ENCODE data around the gene ALDOC.
"Not testable (repeated sequence)": the region's sequence is repeated elsewhere in the genome, so short reads cannot be mapped to it uniquely, and the experiment has no call there.

Gene ALDOC

DNA sequence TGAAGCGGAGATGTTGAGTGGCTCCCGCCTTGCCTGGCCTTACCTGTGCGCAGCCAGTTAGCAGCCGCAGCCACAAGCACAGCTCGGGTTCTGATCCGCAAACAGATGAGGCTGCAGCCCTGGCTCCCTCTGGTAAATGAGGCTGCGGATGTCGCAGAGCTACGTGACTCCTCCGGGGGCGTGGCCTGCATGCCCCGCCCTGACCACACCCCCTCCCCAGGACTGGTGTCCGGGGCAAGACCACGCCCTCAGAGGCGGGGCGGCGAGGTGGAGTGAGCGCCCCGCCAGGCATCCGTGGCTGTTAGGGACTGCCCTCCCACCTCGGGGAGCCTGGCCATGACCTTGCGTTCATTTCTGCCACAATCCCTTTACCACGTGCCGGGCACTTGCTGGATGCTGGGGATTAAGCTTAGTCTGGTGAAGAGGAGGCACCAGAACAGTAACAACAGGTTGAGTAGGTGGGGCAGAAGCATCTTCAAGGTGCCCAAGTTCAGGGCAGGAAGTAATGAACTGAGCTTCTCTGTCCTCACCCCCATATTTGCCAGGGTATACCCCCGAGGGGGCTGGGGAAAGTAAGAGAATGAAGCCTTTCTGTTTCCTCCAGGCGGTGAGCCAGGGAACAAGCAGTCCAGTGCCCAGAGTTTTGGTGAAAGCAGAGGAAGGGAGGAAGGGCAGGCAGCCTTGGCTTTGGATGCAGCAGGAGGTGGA, at the start of gene ALDOC:
TSS of gene ALDOC (minus strand) at position 138 of the 708 bp plus-strand sequence. CDS start 1,363 bp downstream, outside the sequence.
- DNase-seq (ENCODE audit: low read depth), result peak; percentile 85

DNA sequence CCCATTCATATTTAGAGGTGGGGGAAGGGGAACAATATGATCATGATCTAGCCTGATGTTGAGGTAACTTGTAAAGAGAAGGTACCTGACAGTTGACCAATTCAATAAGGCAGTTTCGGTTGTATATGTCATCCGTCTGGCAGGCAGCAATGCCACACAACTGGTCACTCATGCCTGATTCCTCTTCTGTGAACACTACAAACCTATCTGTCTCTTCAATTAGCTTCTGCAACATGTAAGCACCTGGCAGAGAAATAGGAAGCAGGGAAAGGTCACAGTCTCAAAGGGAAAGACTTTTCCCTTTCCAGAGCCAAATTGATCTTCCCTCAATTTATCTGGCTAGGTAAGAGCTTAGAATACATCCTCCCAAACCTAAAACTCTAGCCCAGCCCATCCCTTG, 47.5 kb upstream of the ALDOC start:
- no peak for DNase-seq (ENCODE audit: low read depth)

DNA sequence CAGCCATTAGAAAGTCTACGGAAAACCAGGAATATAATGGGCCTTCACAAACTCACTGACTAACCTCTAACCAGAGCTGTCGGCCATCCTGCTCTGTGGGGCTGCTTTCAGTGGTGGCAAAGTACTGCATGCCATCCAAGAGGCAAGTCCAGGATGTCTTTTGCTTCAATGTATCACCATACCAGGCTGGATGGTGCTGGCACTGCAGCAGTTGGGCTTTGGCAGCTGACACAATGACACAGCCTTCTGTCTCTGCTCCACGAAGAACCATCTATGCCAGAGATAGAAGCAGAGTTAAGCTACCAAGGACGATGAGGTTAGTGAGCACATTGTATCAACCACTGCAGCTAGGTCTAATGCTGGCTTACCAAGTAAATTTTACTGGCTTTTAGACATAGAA, 47.0 kb upstream of the ALDOC start:
- DNase-seq (ENCODE audit: low read depth), result no peak

DNA sequence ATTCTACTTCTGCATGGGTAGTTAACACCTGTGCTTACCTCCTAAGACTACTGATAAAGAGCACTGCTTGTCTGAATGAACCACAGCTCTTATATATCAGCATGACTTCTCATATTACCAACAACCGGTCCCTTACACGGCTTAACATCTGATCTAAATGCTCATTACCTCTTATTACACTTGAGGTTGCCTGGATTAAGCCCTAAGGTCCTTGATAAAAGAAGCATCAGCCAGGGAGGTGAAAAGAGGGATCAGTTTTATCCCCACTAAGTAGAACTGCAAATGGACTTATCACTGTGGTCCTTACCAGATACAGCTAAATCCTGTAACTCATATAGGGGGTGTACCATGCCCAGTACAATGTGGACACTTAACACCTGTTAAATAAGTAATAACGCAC, 45.5 kb upstream of the ALDOC start:
- no peak for DNase-seq (ENCODE audit: low read depth)

DNA sequence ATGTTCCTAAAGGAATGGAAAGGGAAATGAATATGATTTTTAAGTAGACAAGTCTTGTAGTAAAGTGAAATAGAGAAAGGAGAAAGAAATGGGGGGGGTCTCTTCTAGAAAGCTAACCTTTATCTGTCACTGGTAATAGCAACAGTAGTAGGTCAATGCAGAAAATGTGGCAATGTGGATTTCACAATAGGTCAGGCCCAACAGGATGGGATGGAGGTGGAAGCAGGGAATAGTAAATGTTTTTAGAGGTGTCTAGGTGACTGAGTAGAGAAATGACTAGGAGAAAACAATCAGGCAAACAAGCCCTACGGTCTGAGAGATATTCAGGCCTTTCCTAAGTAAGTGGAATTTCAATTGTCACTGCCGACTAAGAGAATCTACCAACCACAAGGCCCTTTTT, 43.3 kb upstream of the ALDOC start:
- DNase-seq (ENCODE audit: low read depth), result no peak

DNA sequence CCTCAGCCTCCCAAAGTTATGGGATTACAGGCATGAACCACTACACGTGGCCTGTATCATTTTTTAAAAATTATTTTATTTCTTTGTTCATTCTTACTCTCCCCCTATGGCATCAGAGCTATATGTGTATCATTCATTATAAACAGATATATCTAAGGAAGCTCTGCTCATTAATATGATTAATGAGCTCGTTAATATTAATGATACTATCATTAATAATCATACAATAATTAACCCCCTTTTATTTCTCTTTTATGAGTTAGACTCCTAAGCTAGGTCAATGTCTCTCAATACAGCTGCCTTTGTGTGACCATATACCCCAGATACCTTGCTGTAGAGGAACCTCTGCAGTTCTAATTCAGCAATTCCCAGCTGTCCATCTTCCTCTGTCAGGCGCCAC, 41.8 kb upstream of the ALDOC start:
- no peak for DNase-seq (ENCODE audit: low read depth)

DNA sequence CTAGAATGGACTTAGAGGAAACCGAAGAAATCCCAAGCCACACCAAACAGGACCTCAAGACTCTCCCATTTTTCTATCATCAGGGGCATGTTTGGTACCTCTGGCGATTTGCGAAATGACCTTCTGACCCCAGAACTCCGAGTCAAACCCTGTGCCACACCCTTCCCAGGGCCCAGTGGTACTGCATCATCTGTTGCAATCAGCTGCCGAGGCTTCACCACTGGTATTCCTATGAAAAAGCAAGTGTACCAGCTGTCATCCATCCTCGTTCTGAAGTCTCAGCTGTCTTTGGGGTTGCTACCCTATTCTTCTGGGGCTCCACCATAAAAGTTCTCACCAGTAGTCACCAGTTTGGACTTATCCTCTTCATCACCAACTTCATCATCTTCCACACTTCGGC, 39.6 kb upstream of the ALDOC start:
- DNase-seq (ENCODE audit: low read depth), result no peak

DNA sequence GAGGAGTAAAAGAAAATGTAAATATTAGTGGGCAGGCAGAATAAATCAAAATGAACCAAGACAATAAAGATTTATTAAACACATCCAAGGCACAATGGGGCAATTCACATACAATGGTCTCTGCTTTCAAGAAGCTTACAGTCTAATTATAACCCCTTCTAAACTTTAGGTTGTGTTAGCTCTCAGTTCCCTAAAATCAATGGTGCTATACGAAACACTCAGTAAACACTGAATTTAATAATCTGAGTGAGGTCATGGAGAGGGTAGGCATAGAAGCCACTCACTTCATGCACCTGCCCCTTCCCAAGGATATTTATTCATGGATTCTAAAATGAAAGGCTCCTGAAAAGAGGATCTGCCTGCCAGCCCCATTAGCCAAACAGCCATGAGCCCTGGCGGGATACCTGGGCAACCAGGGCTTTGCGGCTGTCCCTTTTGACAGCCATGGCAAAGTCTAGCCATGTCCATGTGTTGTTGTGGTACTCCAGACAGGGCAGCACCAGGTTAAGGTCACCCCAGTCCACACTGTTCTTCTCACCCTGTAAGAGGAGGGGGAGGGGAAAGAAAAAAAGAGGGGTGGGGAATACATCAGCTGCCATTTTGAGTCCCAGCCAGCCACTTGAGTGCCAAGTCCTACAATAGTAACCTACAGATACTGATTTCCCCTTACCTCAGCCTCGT, 38.7 kb upstream of the ALDOC start:
- no peak for DNase-seq (ENCODE audit: low read depth)

DNA sequence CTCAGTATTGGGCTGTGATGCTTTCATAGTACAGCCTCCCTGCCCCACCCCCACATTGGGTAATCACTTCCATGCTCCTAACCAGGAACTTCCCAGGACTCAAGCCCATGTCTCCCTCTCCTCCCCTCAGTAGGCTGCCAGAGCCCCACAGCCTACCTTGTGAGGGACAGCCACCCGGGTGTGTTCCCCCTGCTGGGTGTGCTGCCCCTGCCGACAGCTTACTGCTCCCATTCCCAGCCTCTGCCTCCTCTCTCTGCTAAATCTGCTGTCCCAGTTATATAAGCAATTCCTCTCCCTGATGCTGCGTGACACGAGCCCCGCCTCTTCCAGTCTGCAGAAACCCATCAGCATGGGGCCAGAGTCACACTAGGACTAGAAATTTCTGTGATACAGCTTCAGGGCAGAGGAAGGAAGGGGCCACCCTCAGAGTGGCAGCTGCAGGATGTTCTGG, 37.3 kb upstream of the ALDOC start, which contains the start of gene RSKR:
TSS of gene RSKR (minus strand) at position 255 of the 451 bp plus-strand sequence. CDS start at position 231, 24 bp downstream.
- peak; percentile 8 for DNase-seq (ENCODE audit: low read depth)

DNA sequence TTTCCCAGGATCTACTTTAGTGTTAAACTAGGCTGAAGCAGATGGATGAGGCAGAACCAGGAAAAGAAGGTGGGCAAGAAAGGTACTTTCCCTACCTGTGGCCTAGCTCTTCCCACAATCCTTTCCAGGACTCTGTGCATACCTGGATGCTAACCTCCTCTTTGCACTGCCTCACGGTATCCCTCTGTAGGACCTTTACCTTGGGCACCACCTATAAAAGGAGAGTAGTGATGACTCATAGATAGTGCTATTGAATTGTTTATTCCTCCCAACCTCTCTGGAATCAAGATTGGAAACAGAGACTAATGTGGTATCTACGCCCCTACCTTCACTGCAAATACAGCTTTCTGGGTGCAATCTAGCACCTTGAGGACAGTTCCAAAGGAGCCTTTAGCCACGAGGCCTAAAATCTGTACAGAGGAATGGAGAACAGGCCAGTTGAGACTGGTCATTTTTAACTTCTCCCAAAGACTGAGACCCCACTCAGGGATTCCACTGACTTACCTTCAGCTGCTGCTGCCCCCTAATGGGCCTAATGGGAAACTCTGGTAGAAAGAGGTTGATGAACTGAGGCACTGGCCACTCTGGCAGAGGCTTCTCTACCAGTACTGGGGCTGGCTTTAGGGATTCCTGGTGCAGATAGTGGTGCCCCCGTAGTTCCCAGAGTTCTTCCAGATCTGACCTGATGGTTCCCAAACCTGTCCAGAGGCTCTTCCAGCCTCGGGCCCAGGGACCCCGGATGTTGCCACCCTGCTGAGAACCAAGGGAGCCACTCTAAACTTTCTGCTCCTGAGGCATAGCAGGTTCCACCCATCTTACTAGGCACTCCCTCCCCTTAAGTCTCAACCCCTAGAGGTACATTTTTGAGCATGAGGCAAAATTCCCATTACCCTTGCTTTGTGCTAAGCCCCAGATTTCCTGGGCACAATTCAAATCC, 36.5 kb upstream of the ALDOC start:
- DNase-seq (ENCODE audit: low read depth), result peak; percentile 41

DNA sequence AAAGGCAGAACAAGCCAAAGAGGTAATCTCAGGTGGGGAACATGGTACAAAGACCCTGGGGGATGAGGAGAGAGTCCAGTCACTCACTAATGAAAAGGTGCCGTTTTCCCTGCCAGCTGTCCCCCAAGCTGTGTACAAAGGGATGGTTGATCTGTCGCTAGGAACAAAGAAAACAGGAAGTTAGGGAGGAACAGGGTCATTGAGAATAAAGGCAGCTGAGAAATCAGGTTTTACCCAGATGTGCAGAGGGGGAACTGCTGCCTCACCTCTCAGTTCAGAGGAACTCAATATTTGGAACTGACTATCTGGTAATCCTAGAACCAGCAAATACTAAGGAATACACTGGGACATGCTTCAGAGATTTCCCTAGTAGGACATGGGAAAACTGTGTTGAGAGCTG, 35.8 kb upstream of the ALDOC start:
- no peak for DNase-seq (ENCODE audit: low read depth)

DNA sequence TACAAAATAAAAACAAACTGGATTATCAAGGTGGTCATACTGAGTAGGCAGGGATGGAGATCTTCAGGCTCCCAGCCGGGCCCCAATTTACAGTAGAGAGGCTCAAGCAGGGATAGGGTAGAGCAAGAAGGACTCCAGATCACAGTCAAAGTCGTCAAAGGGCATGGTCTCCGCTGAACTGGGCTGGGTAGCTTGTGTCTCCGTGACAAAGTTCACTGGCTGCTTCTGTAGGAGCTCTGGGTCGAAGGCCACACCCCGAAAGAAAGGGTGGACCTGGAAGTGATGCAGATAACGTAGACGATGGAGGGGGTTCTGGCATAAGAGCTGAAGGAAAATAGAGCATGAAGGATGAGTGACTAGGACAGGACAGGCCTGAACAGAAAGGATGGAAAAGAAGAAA, 33.7 kb upstream of the ALDOC start:
- no peak for DNase-seq (ENCODE audit: low read depth)

DNA sequence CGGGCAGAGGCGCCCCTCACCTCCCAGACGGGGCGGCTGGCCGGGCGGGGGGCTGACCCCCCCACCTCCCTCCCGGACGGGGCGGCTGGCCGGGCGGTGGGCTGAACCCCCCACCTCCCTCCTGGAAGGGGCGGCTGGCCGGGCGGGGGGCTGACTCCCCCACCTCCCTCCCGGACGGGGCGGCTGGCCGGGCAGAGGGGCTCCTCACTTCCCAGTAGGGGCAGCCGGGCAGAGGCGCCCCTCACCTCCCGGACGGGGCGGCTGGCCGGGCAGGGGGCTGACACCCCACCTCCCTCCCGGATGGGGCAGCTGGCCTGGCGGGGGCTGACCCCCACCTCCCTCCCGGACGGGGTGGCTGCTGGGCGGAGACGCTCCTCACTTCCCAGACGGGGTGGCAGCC, 27.3 kb upstream of the ALDOC start:
- DNase-seq (ENCODE audit: low read depth), result not testable (repeated sequence)

DNA sequence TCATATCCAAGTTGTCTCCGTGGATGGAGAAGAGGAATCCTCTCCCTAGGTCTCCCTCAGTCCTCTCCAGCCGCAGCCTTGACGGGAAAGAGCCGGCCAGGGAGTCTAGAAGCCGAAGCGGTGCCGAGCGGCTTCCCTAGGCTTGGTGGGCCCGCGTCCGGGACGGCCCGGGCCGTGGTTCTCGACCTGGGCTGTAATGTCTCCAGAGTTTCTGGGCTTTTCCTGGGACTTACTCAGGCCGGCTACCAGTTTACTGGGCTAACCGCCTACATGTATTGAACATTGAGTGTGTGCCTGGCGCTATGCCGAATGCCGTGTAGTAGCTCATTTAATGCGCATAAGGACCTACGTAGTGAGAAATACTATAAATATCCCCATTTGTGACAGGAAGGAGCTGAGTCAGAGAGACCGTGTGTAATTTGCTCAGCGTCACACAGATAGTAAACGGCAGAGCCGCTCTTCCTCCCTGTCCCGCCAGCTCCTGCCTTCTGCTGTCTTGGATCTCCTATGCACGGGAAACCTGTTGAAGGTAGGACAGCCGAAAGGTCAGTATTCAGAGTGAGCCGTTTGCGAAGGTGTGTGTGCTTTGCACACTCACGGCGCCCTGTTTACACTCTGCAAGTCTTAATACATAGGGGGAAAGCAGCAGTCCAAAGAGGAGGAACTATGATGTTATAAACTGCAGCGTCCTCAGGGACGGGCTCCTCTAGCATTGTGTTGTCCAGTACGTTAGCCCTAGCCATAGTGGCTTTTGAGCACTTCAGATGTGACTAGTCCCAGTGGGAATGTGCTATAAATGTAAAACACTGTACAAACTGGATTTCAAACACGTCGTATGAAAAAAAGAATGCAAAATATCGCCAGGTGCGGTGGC, 22.9 kb upstream of the ALDOC start:
- peak; percentile 76 for DNase-seq (ENCODE audit: low read depth)

DNA sequence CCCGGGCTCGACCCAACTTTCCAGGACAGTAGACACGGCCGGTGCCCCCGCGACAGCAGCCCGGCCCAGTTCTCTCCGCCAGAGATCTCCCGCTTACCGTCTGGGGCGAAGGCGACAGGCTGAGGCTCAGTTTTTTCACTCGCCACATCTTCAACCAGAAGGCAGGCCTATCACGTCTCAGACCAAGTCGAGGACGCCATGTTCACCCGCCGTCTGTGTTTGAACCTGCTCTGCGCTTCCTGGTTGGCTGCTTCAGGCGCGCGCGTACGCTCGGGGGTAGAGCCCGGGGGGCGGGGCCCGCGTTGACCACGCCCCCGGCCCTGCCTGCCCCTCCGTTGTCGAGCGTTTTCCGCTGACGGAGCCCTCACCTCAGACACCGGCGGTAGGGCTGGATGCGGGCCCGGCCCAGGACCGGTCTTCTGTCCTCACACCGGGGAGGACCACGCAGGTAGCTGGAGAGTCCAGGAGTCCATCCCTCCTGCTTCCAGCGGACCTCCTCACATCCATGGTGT, 22.2 kb upstream of the ALDOC start, which contains the start of gene SPAG5:
TSS of gene SPAG5 (minus strand) at position 227 of the 512 bp plus-strand sequence. CDS start at position 148, 79 bp downstream.
- DNase-seq (ENCODE audit: low read depth), result peak; percentile 85

DNA sequence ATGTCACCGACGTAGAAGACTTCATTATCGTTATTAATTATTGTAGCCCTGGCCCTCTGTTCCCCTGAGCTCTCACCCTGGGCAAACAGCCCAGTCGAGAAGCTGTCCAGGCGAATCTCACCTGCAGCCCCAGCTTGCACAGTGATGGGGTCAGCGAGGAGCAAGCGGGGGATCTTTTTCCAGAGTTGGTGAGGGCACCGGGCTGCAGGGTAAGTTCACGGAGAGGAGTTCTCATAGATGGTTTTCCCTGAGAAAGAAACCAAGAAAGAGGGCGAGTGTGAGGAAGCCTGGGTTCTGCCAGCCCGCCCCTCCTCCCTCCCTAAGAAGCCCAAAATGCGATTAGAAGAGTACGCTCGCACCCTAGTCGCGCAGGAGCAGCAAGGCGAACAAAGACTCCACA, 21.7 kb upstream of the ALDOC start:
- DNase-seq (ENCODE audit: low read depth), result no peak

DNA sequence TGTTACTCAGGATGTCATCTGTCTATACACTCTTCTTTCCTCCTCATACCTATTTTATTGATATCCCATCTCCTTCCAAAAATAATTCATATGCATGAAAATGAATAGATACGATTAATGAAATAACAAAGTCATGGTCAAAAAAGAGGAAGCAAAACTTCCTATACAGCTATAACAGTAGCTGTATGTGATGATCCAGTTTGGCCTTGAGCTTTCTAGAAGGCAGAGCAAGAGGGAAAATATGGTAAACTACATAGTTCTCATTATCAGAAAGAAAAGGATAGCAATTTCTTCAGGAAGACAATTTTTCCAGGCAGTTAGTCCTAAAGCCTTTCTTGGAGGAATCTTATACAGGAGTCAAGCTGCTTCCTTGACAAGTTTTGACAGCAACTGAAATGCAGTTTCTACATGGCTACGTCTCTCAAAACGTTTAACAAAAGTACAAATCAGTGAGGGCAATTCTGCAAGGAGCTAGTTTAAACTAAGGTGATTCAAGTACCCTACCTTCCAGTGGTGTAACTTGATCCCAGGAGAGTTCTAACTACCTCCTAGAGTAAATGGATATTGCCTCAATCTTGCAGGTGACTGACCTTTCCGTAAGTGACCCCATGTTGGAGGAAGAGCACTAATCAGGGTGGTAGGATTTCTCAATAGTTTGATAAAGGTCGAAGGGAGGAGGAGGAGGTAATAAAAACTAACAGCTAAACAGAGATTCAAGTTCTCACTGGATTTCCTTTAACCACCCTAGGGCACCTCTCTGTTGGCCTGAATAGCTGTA, 21.1 kb upstream of the ALDOC start:
- DNase-seq (ENCODE audit: low read depth), result no peak

DNA sequence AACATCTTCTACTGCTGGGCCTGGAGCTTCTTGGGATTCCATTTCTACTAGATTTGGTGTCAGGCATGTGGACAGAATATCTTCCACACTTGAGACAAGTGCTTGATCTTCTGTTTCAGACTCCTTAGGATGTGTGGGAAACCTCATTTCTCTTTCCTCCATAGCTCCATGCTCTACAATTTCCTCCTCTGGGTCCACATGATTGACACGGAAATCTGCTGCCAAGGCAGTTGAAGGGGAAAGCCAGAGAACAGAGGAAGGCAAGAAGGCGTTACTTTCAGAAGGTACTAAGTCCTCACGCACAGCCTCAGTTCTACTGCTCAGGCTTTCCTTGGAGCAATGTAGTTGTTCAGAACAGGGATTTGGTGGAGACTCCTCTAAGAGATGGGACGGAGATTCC, 15.6 kb upstream of the ALDOC start:
- DNase-seq (ENCODE audit: low read depth), result no peak

DNA sequence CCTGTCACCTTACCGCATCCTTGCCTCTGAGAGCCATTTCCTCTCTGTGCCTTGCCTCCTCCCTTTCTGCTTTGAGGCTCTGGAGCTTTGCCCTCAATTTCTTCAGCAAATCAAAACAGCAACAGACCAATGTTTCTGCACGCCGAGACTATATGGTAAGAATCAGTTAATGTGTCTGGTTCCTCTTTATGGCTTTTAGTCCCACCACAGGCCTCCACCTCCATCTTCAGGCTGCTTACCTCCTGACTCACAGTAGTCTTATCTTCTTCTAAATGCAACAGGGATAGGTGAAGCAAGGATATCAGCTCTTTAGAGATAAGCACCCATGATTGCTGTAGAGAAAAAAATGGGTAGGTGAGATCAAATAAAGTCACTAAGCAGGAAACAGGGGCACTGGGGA, 9.2 kb upstream of the ALDOC start:
- DNase-seq (ENCODE audit: low read depth), result peak; percentile 34

DNA sequence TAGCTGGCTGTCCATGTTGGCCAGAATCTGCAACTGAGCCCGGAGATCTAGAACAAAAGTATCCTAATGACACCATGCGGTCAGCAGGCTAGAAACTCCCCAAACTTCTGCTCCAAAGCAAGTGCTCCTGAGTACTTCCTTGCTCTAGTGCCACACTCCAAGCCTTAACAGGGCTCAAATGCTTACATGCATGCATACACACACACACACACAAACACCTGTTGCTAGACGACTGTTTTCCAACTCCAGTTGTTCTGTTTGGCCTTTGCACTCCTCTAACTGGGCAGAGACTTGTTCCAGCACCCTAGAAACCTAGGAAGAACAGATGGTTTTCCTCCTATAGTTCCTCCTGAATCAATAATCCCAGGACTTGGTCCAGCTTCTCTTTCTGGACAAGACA, 7.7 kb upstream of the ALDOC start:
- DNase-seq (ENCODE audit: low read depth), result no peak

All from amniotic epithelial cell (primary cell).